ENCODE data around the gene EEF1A2. TPM values are rescaled to one million over a fixed set of nuclear protein-coding genes. Genes with fewer than 3 reads are reported as not detected.
A peak's percentile ranks its signal among the peaks of the same experiment; 100 is the strongest.

Gene EEF1A2
- total and polyA plus RNA-seq, 2 donors from 2014 or later = 1.5 to 18.1 TPM

- intact Hi-C loops (cut with DNase I) = no loop called here
- Histone ChIP-seq H3K27ac (ENCODE audit: low read depth in 2 of 2, low read length in 2 of 2) (no peak overlapping the region), H3K4me3 (ENCODE audit: low read length in 3 of 3) (no peak overlapping the region), H3K9ac (ENCODE audit: low read length in 3 of 3) (no peak overlapping the region), H3K9me3 (ENCODE audit: control insufficient read depth in 2 of 3, insufficient read depth in 1 of 3, low read length in 3 of 3) (no peaks in the 10 kb centered on the region), H3K27me3 (ENCODE audit: control insufficient read depth, insufficient read depth, low read length) (no peaks in the 10 kb centered on the region), H3K36me3 (ENCODE audit: control insufficient read depth in 2 of 3, insufficient read depth in 3 of 3, low read length in 3 of 3) (peaks cover 0 to 7% (median 0%) of the 10 kb centered on the region in 3 donors), H3K4me1 (ENCODE audit: control insufficient read depth in 2 of 3, insufficient read depth in 2 of 3, low read depth in 1 of 3, low read length in 3 of 3) (peaks cover 0 to 11% (median 0%) of the 10 kb centered on the region in 3 donors)
- TF ChIP-seq CTCF (IDR thresholded peaks at IDR 0.05; ENCODE audit: borderline replicate concordance, extremely low read depth, insufficient read depth) = no peak
- no peak for FAIRE-seq
- no peak for DNase-seq
Measured at GRCh38 chr20:63525185-63525584, 26.3 kb upstream of the EEF1A2 start.

- H3K4me3 ChIP-seq (ENCODE audit: low read length in 3 of 3) = no peak overlapping the region
- TF ChIP-seq CTCF (IDR thresholded peaks at IDR 0.05; ENCODE audit: borderline replicate concordance, extremely low read depth, insufficient read depth) = no peak
- H3K27me3 ChIP-seq (ENCODE audit: control insufficient read depth, insufficient read depth, low read length) = no peaks in the 10 kb centered on the region
- no peaks in the 10 kb centered on the region for H3K9me3 ChIP-seq (ENCODE audit: control insufficient read depth in 2 of 3, insufficient read depth in 1 of 3, low read length in 3 of 3)
- H3K27ac ChIP-seq (ENCODE audit: low read depth in 2 of 2, low read length in 2 of 2) = no peak overlapping the region
- peaks cover 0 to 11% (median 0%) of the 10 kb centered on the region in 3 donors for H3K4me1 ChIP-seq (ENCODE audit: control insufficient read depth in 2 of 3, insufficient read depth in 2 of 3, low read depth in 1 of 3, low read length in 3 of 3)
- peak in 2 of 5 donors; percentile 64 to 82 for DNase-seq
- no peak overlapping the region for H3K9ac ChIP-seq (ENCODE audit: low read length in 3 of 3)
- peaks cover 0 to 7% (median 0%) of the 10 kb centered on the region in 3 donors for H3K36me3 ChIP-seq (ENCODE audit: control insufficient read depth in 2 of 3, insufficient read depth in 3 of 3, low read length in 3 of 3)
- intact Hi-C loops (cut with DNase I) = no loop called here
- no peak for FAIRE-seq
Measured at GRCh38 chr20:63522981-63523611, 24.2 kb upstream of the EEF1A2 start.

- Histone ChIP-seq H3K27ac (ENCODE audit: low read depth in 2 of 2, low read length in 2 of 2) (no peak overlapping the region), H3K9me3 (ENCODE audit: control insufficient read depth in 2 of 3, insufficient read depth in 1 of 3, low read length in 3 of 3) (no peaks in the 10 kb centered on the region), H3K9ac (ENCODE audit: low read length in 3 of 3) (peak overlapping the region in 1 of 3 donors; percentile 26)
Measured at GRCh38 chr20:63522091-63522868, 23.4 kb upstream of the EEF1A2 start.

More at GRCh38 chr20:63522091-63522868, 23.4 kb upstream of the EEF1A2 start:
- intact Hi-C loops (cut with DNase I) = no loop called here
- H3K36me3 ChIP-seq (ENCODE audit: control insufficient read depth in 2 of 3, insufficient read depth in 3 of 3, low read length in 3 of 3) = peaks cover 0 to 7% (median 0%) of the 10 kb centered on the region in 3 donors
- no peak for TF ChIP-seq CTCF (IDR thresholded peaks at IDR 0.05; ENCODE audit: borderline replicate concordance, extremely low read depth, insufficient read depth)
- H3K27me3 ChIP-seq (ENCODE audit: control insufficient read depth, insufficient read depth, low read length) = no peaks in the 10 kb centered on the region
- DNase-seq (peak in 2 of 5 donors; percentile 60 to 70), FAIRE-seq (no peak)
- peaks cover 0 to 11% (median 0%) of the 10 kb centered on the region in 3 donors for H3K4me1 ChIP-seq (ENCODE audit: control insufficient read depth in 2 of 3, insufficient read depth in 2 of 3, low read depth in 1 of 3, low read length in 3 of 3)
- peak overlapping the region in 2 of 3 donors; percentile 11 to 47 for H3K4me3 ChIP-seq (ENCODE audit: low read length in 3 of 3)

Data from kidney (tissue), 14 donors.